GM21360 (cell line): Measurements from ENCODE around the gene USP10.

Source experiments
- ATAC-seq: cut with Tn5 transposase; IDR thresholded peaks from one replicate; pipeline ENCODE4 v1.9.1; 2021; ENCODE audit warnings: mild to moderate bottlenecking, moderate library complexity; ENCODE audit not compliant: unreplicated experiment

USP10 gene, protein sequence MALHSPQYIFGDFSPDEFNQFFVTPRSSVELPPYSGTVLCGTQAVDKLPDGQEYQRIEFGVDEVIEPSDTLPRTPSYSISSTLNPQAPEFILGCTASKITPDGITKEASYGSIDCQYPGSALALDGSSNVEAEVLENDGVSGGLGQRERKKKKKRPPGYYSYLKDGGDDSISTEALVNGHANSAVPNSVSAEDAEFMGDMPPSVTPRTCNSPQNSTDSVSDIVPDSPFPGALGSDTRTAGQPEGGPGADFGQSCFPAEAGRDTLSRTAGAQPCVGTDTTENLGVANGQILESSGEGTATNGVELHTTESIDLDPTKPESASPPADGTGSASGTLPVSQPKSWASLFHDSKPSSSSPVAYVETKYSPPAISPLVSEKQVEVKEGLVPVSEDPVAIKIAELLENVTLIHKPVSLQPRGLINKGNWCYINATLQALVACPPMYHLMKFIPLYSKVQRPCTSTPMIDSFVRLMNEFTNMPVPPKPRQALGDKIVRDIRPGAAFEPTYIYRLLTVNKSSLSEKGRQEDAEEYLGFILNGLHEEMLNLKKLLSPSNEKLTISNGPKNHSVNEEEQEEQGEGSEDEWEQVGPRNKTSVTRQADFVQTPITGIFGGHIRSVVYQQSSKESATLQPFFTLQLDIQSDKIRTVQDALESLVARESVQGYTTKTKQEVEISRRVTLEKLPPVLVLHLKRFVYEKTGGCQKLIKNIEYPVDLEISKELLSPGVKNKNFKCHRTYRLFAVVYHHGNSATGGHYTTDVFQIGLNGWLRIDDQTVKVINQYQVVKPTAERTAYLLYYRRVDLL

GRCh38 chr16:84699712-84700445 lies at the start of gene USP10:
Gene USP10, plus strand, starts transcription at chr16:84700000. Its CDS starts 91 bp downstream, at chr16:84700091.
- peak; percentile 71 for ATAC-seq

- ATAC-seq, result no peak
These were observed 49.5 kb upstream of the USP10 start for GRCh38 chr16:84650062-84650991.

DNA sequence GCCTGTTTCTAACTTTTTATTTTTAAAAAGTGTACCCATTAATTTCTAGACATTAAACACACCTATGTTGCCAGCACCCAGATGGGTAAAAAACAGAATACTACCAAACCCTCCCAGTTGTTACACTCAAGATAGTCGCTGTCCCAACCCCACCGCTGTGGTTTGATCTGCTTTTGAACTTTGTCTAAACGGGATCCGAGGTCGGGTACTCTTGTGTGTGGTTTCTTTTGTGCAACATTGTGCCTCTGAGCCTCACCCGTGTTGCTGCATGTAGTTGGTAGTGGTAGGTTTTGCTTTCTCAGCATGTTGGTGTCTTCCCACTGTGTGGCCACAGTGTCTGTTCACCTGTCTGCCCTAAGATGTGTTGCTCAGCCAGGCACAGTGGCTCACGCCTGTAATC lies 47.2 kb upstream of the USP10 start:
- ATAC-seq, result no peak

DNA sequence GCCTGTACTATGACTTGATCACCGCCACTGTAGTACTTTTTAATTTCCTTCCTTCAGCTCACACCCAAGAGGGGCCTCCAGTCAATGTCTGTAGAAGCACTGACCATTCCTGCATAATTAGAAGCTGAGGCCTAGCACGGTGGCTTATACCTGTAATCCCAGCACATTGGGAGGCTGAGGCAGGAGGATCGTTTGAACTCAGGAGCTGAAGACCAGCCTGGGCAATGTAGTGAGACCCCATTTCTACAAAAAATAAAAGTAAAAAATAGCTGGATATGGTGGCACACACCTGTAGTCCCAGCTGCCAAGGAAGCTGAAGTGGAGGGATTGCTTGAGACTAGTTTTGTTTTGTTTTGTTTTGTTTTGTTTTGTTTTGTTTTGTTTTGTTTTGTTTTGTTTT lies 45.6 kb upstream of the USP10 start:
- ATAC-seq, result no peak

- ATAC-seq, result no peak
These were observed 44.8 kb upstream of the USP10 start for GRCh38 chr16:84654998-84655397.

GRCh38 chr16:84656649-84657048 lies 43.2 kb upstream of the USP10 start:
- no peak for ATAC-seq

DNA sequence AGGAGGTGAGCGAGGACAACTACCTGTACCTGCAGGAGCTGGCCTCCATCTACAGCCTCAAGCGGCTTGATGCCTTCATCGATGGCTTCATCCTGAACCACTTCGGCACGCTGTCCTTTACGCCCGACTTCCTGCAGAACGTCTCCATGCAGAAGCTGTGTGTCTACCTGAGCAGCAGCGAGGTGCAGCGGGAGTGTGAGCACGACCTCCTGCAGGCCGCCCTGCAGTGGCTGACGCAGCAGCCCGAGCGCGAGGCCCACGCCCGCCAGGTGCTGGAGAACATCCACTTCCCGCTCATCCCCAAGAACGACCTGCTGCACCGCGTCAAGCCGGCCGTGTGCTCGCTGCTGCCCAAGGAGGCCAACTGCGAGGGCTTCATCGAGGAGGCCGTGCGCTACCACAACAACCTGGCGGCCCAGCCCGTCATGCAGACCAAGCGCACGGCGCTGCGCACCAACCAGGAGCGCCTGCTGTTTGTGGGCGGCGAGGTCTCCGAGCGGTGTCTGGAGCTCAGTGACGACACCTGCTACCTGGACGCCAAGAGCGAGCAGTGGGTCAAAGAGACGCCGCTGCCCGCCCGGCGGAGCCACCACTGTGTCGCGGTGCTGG lies 42.5 kb upstream of the USP10 start:
- no peak for ATAC-seq

DNA sequence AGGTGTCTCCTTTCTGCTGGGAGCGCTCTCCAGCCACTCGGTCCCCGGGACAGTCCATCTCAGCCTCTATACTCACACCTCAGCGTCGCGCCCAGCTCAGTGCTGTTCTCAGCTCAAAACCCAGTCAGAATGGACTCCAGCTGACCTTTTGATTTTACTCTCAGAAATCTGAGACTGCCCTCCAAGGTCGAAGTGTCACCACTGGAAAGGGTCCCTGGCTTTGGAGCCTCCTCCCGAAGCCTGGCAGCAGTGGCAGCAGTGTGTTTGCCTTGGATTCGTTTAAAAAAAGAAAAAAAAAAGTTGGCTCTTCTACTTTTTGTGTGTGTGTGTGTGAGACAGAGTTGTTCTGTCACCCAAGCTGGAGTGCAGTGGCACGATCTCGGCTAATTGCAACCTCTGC lies 41.1 kb upstream of the USP10 start:
- ATAC-seq, result no peak

DNA sequence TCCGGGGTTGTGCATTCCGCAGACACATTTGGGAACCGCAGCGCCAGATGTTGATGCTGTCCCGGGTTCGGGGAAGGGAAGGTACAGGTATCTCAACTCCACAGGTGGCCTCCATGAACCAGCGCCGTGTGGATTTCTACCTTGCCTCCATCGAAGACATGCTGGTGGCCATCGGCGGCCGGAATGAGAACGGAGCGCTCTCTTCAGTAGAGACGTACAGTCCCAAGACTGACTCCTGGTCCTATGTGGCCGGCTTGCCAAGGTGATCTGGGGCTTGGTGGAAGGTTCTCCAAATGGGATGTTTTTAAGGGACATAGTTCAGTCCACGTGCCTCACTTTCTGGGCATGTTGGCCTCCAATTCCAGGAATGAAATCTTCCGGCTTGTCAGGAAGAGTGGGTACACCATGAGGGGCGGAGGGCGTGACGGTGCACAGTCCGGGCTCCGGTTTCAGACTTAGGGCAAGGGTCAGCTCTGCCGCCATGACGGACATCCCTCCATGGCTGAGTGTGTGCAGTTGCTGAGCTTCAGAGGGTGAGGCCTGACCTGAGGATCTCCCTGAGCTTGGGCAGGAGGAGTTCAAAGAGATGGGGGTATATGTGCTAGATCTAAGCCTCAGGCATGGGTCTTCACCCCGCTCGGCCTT lies 40.0 kb upstream of the USP10 start:
- ATAC-seq, result no peak

DNA sequence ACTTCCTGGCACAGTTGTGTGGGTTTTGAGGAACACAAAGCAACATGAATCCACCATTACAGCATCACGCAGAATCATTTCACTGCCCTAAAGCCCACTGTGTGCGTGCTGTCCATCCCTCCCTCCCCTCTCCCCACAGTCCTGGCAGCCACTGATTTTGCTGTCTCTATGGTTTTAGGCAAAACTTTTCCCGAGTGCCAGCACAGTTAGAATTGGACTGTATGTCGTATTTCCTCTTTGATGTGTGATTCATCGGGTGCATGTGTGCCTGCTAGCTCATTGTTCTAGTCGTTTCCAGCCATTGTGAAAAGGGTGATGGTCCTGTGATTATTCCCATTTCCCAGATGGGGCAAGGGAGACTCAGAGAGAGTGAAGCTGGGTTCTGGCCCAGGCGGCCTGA lies 38.8 kb upstream of the USP10 start:
- no peak for ATAC-seq

- no peak for ATAC-seq
These were observed 38.3 kb upstream of the USP10 start for GRCh38 chr16:84661418-84662060.

GRCh38 chr16:84662471-84662870 lies 37.3 kb upstream of the USP10 start:
- ATAC-seq, result no peak

DNA sequence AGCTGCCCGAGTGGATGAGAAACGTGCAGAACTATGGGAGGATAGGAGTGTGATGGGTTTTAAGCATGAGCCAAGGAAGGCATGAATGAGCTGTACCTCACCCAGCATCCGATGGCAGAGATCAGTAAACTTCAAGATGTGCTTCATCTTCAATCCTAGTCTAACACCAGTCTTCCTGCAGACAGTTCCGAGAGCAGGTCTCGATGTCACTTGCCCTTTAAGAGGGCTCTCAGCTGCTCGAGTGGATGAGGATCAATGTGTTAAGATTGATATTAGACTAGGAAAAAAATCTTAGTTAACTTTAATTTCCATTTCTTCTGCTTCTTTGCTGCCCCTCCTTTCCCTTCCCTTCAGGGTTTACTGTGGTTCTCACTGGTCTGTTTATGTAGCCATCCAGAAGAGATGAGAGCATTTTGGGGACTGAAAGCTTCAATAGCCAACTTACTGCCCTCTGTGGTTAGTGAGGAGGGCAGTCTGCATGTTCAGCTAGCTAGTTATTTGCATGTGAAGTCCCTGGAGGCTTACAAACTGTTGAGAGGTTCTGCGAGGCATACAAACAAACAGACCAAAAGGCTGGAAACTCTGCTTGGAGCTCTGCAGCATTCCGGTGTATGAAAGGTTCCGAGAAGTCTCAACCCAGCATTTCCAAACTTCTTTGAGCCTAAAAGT lies 36.2 kb upstream of the USP10 start:
- peak; percentile 87 for ATAC-seq

DNA sequence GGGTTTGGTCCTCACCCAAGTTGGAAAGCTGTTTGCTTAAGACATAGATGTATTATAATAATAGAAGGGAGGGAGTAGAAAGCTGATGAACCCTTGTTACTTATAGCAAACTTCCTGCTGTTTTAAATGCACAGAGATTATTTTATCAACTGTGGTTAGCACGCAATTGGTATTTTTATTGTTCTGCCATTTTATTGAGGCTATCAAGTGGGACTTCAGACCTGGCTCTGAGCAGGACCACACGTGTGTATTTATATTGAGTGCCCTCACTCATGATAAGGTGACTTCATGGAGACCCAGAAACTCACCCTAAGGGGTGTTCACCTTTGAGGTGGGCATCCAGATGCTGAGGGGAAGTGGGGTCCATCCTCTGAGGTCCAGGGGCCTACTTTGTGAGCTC lies 34.4 kb upstream of the USP10 start:
- ATAC-seq, result no peak

DNA sequence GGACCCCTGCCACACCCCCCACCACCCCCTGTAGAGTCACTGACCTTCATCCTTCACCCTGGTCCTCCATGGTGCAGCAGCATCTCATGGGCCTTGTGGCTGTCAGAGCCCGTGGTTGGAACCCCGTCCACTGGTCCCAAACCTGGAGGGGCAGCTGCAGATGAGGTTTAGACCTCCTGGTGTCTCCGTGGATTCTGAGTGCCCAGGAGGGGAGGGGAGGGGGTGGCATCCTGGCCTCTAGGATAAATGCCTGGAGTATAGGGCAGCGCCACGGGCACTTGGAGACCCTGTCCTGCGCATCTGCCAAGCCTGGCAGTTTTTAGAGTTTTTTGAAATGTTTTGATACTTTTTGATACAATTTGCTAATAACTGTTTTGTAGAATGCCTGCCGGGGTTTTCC lies 34.0 kb upstream of the USP10 start:
- ATAC-seq, result no peak

DNA sequence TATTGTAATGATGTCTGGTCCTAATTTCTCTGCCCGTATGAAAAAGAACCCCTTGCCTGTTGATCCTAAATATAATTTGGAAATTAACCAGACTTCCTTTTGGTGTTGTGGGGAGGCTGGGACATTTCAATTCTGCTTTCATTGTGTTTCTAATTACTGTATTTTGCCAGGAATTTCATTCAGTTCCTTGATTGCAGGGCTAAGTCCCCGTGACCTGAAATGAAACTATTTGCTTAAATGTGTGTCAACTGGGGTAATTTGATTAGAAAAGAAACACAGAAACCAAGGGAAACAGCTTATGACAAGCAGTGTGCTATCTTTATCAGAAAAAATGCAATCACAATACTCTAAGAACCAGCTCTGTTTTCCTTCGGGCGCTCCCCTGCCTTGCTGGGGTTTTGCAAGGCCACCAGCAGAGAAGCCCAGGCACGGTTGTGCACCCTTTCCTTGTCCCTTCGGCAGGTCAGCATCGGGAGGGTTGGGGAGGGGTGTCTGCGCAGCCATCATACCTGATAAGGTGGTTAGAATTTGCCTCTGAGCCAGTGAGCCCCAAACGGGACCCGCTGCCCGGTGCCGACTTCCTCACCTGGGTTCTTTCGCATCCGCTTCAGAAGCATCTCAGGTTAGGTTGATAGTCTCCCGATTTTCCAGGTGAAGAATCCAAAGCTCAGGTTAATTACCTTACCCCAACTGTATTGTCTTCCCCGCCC lies 32.0 kb upstream of the USP10 start:
- ATAC-seq, result no peak

GRCh38 chr16:84670063-84670462 lies 29.7 kb upstream of the USP10 start:
- ATAC-seq, result no peak
